A673 (cell line): ENCODE measurements around the gene NOSIP.

ENCODE experiments used
- EZH2 ChIP-seq: fragments of 200-600 bp; sonication (generic); IDR thresholded peaks from 2 replicates; pipeline ENCODE4 v1.6.1; 2017; ENCODE audit warnings: borderline replicate concordance, low read depth, mild to moderate bottlenecking, mixed read lengths, antibody characterized with exemption, low read length; ENCODE audit not compliant: poor library complexity, severe bottlenecking
- TF ChIP-seq, protein P1 (sequence below): fragments of 300-800, 200-600 bp; sonication (generic); conservative IDR thresholded peaks from 2 replicates; pipeline ENCODE4 v1.5.1; 2017; ENCODE audit warnings: low read depth, mild to moderate bottlenecking, antibody characterized with exemption, low read length, moderate library complexity, mixed read lengths

DNA sequence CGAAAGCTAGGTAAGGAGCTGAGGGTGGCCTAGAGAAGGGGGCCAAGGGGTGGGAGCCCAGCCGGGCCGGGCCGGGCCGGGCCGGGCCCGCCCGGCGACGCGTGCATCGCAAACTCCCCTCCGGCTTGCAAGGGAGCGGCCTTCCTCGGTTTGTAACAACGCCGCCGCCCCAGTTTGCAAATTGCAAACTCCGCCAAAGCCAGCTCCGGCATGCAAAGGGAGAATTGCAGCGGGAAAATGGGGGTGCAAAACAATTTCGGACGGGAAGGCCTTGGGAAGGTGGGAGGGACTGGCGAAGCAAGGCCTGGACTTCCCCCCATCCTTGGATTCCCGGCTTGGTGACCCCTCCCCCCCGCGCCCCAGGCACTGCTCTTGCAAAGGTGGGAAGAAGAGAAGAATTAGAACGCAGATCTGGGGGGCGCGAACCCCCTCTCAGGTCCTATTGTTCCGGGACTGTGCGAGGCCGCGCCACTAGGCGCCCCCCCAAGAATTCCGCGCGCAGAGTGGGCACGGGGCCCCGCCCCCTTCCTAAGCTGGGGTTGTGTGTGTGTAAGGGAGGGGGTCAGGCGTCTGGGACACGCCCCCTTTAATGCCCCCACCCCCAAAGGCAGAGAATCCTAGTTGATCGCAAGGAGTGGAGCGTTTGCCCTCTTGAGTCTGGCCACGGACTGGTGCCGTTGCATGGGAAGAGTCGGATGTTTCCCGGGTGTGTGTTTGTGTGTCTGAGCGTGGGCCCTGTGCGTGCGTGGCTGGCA, 11.6 kb upstream of the NOSIP start:
- TF ChIP-seq EZH2: no peak
- TF ChIP-seq, protein P1, sequence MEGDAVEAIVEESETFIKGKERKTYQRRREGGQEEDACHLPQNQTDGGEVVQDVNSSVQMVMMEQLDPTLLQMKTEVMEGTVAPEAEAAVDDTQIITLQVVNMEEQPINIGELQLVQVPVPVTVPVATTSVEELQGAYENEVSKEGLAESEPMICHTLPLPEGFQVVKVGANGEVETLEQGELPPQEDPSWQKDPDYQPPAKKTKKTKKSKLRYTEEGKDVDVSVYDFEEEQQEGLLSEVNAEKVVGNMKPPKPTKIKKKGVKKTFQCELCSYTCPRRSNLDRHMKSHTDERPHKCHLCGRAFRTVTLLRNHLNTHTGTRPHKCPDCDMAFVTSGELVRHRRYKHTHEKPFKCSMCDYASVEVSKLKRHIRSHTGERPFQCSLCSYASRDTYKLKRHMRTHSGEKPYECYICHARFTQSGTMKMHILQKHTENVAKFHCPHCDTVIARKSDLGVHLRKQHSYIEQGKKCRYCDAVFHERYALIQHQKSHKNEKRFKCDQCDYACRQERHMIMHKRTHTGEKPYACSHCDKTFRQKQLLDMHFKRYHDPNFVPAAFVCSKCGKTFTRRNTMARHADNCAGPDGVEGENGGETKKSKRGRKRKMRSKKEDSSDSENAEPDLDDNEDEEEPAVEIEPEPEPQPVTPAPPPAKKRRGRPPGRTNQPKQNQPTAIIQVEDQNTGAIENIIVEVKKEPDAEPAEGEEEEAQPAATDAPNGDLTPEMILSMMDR: no peak
